Hematopoietic multipotent progenitor cell treated with erythropoietin and hydrocortisone succinate and interleukin-3 and kit ligand, for 15 days (in vitro differentiated cells): Measurements from ENCODE around the gene NEDD4L.
"Not testable (repeated sequence)": the region's sequence is repeated elsewhere in the genome, so short reads cannot be mapped to it uniquely, and the experiment has no call there.

Experiments used
- DNase-seq: peaks from one replicate; pipeline ENCODE4 v3.0.0-alpha.2; 2015; ENCODE audit warnings: low spot score

The NEDD4L gene

DNA sequence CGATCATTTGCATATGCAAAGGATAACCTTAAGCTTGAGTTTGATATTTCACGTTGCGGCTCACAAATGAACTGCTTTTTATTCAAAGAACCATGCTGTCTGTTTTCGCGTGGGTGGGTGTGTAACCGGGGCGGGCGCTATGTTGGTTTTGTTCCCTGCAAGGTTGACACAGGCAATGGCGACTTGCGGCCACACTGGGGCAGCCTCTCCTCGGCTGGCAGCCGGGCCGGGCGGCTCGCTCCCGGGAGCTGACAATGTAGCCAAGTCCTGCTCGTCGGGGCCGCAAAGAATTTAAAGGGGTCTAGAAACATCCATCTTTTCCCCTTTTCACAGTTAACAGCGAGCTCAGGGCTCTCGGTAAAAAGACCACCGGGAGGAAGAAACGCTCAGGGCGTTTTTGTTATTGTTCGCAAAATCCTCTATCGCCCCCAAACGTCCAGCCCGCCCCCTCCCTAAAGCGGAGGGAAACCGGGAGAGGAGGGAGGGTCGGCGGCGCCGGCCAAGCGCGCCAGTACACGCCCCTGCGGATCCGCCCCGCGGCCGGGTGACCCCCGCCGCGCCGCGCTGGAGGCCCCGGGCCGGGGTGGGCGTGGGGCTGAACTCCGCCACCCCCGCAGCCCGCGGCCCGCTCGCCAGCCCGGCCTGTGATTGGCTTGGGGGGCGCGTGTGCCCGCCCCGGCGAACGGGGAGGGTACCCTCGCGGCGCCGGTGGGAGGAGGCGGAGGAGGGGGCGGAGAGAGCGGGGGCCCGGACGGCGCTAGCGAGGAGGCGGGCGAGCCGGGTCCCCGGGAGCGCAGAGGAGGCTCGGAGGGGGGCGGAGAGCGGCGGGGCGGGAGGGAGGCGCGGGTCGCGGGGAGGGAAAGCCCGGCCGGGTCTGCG lies at the start of gene NEDD4L:
Gene NEDD4L, plus strand, starts transcription at position 736 of the 879 bp plus-strand sequence. CDS start 435 bp downstream, outside the sequence.
- DNase-seq, result peak; percentile 90

DNA sequence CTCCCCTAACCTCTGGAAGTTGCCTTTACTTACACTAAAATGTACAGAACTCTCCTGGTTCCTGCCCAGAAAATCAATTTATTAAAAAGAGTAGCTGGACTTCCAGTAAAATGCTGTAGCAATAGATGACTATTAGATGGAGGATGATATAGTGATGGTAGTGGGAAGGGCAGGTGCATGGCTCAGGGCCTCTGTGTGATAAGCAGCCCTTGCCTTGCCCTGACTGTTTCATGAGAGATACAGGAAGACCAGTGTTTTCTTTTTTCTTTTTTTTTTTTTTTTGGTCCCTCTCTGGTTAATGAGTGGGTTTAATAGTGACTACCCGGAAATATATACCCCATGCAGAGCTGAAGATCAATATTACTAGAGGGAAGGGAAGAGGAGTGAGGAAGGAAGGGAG lies 48.7 kb upstream of the NEDD4L start:
- peak; percentile 31 for DNase-seq

DNA sequence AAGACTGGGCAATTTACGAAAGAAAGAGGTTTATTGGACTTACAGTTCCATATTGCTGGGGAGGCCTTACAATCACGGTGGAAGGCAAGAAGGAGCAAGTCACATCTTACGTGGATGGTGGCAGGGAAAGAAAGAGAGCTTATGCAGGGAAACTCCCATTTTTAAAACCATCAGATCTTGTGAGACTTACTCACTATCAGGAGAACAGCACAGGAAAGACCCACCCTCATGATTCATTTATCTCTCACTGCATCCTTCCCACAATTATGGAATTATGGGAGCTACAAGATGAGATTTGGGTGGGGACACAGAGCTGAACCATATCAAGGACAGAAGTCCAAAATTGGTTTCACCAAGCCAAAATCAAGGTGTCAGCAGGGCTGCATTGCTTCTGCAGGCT lies 47.1 kb upstream of the NEDD4L start:
- DNase-seq, result not testable (repeated sequence)

DNA sequence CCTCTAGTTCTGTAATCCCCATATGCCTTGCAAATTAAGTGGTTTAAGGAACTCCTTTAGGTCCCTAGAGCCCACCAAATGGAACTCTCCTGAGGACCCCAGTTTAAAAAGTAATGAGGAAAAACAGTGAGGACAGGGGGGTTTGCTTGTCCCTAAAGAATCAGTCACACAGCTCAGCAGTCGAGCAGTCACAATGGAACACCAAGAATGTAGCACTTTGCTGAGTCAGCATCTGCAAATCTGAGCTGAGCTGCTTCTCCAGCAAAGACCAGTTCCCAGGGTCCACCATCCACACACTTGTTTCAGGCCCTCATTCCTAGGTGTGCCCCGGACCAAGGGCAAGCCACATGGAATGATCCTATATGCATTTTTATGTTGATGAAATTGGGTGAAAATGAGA lies 46.2 kb upstream of the NEDD4L start:
- DNase-seq, result no peak

DNA sequence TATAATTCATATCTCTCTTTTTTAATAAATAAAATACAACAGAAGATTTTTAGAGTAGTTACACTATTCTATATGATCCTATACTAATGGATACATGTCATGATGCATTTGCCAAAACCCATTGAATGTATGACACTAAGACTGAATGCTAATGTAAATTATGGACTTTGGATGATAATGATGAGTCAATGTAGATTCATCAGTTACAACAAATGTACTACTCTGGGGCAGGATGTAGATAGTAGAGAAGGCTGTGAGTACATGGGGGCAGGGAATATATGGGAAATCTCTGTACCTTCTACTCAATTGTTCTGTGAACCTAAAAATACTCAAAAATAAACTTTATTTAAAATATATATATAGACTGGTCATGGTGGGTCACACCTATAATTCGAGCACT lies 45.6 kb upstream of the NEDD4L start:
- no peak for DNase-seq

DNA sequence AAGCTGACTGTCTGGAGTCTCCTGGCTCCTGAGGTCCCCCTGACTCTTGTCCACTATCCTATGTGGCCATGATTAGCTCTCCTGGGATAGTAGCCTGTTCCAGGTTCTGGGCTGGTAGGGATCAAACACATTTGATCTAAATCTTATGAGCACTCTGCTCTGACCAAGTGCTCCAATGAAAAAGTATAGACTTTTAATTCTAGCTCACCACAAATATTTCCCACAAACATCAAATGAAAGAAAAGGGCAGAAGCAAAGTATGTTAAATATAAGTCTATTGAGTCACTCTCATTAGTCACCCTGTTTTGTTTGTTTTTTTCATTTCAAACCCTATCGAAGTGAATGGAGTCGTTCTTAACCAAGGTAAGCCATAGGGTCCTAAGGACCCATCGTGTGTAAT lies 39.7 kb upstream of the NEDD4L start:
- DNase-seq, result no peak

DNA sequence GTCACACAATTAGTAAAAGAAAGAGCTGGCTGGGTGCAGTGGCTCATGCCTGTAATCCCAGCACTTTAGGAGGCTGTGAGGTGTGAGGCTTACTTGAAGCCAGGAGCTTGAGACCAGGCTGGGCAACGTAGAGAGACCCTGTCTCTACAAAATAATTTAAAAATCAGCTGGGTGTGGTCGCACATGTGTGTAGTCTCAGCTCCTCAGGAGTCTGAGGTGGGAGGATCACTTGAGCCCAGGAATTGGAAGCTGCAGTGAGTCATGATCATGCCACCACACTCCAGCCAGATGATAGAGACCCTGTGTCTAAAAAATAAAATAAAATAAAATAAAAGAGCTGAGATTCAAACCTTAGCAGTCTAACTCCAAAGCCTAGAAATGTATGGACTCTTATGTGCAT lies 39.0 kb upstream of the NEDD4L start:
- DNase-seq, result no peak

DNA sequence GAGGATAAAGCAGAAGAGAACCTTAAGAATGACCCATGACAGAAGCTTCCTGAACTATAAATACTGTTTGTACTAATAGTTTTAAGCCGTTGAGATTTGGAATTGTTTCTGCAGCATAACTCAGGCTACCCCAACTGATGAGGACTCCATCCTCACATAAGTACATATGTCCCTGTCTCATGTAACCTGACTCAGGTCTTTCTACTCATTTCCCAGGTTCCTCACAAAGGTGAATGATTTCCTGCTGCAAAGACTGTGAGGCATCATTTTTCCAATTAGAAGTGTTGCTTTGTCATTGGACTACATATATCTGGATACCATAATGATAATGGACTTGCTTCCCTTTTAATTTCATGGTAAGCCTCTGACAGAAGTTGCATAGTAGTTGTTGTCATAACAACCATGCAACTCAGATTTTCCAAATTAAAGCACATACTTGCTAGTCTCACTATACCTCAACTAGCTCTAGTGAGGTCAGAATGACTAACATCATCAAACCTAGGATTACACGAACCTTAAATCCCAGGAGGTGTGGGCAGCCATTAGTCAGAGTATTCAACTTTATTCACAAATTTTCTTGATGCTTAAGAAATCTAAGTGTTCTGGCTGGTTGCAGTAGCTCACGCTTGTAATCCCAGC lies 38.0 kb upstream of the NEDD4L start:
- no peak for DNase-seq

DNA sequence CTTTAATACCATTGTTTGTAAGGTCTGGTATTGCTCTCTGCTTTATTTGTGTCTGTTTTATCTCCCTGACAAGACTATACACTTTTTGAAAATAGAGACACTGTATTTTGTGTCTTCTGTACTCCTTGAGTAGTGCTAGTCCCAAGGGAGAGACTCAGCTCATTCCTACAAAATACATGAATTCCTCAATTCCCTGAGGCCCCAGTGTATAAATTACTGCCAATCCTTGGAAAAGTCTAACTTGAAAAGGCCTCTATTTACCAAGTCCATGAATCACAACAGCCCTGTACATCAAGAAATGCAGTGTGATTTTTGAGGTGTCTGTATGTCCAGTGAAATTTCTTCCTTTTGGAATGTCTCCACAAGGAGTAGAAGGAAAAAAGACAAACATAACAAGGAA lies 34.9 kb upstream of the NEDD4L start:
- no peak for DNase-seq

DNA sequence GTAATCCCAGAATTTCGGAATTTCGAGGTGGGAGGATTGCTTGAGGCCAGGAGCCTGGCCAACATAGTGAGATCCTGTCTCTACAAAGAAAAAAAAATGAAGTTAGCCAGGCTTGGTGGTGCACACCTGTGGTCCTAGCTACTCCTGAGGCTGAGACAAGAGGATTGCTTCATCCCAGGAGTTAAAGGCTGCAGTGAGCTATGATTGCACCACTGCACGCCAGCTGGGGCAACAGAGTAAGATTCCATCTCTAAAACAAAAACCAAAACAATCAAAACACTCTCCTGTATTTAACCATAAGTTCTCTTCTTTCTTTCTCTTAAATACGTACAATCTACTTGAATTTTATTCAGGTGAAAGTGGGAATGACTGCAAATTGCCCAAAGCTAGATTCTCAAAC lies 33.8 kb upstream of the NEDD4L start:
- DNase-seq, result no peak

DNA sequence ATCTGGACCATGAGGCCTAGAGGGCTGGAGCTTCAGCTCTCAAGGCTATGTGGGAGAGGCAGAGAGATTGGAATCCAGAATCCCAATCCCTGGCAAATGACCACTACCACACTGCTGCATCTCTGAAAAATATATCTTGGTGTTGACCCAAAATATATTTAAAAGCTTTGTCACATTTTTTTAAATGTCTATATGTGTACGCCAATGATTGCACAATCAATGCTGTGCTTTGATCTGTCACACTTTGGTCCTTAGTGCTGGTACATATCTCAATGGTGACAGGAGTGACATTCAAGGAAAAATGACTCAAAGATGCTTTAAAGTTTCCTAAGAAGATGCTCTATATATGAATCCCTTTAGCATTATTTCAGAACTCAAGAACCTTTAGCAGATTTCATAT lies 31.7 kb upstream of the NEDD4L start:
- no peak for DNase-seq

DNA sequence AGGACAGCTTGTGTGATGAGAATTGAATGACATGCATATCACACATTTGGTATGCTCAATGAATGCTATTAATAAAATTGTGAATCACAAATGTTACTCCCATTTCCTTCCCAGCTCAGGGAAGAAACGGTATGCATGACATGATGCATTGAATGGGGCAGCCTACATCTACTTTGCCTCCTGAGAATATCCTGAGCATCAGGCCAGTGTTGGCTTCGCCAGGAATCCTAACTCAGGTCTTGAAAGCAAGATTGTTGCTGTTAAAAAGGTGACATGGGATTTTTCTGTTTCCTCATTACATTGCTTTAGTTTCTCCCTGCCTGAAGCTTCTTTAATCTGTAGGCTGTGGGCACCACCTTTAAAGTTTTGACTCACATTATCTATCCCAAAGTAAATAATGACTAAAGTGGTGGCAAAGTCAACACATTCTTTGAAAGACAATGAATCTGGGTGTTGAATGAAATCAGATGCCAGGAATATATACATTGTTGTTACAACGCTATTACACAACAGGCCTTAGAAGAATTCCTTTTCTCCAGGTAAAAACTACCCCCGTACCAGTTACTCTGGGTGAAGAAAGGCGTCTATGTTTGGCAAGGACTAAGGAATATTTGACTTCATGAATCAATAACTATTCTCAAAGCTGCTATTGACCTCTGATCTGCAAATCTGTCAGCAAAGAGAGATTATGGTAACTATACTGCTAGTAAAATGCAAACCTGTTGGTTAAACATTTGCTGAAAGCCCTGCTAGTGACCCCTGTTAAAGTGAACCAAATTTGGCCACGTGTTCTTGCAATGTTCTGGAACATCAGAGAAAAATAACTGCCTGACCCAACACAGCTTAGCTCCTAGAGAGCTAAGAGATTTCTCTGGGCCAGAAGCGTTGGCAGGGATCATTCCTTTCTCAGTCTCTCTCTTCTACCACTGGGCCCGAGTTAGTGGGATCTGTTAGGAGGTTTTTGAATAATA lies 30.5 kb upstream of the NEDD4L start:
- no peak for DNase-seq

DNA sequence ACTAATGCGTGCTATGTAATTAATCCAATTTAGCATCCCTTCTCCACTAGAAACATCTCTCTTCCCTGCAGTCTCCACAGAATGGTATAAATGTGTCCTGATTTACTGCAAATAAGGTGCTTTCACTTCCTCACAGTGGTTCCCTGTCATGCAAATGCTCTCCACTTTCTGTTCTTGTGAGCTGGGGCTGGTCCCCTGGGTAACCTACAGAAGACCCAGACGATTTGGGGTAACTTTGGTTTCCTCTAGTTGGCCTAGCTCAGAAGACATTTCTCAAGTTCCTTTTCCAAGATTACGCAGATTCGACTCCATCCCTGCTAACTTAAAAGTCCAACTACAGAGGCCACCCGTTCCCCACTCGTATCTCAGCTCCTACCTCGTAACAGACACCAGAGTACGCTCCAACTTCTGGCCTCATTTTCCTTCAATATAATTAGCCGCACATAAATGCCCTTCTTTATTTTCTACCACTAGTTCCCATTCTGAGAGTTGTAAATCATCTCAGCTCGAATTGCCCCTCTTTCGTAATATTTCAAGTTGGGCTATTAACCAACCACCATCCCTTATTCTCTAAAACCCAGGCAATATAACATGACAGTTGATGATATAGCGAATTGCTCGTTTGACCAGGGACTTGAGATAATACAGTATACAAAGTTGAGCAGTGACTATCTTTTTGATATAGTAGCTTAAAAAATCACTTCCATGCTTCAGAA lies 28.8 kb upstream of the NEDD4L start:
- no peak for DNase-seq

DNA sequence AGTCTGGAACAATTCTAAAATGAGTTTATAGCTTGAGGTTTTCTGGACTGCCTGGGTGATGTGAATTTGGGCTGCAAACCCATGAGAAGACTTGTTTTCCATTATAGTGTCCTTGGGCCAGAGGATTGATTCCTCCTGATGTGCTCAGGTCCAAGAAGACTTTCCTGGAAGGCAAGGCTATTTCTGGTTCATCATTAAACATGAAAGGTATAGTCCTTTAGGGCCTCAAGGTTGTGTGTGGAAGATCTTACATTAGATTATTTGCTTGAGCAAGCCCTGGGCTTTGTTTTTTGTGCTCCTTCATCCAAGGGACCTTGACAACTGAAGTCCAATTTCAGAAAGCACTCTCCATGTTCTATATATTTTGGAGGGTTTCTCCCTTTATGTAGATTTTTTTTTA lies 26.8 kb upstream of the NEDD4L start:
- DNase-seq, result no peak

DNA sequence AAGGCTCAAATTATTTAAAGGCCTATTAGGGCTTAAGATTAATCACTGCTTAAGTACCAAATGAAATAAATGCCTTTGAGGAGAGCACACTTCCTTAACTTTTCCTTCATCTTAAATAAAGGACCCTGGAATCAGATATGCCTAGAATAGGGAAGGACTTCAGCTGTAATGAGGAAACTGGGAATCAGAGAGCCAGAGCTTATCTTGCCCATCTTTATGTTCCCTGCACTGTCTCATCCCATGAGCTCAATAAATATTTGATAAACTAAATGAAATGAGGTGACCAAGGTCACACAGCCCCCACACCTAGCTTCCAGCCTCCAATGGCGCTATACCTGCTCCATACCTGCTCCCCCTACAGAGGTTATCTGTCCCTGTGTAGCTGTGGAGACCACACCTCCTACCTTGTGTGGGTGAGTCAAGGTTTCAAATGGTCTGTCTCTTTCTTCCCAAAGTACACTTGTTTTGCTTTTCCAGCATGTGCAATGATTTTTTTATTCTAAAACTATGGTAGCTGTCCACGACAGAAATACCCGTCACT lies 23.4 kb upstream of the NEDD4L start:
- DNase-seq, result no peak

DNA sequence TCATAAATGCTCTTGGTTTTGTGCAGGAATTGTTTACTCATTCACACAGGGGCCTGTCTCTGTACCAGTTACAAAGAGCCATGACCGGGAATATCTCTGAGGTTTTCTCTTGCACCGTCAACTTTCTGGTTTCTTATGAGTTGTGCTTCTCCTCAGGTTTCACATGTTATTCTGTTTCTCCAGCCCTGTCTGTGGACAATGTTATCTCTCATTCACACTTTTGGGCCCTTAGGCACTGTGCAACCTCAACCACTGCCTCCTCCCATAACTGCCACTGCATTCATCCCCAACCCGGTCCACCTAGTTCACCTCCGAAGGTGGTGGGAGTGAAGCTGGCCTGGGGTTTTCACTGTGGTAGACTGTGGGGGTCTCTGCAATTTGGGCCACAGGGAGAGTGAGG lies 22.5 kb upstream of the NEDD4L start:
- no peak for DNase-seq

DNA sequence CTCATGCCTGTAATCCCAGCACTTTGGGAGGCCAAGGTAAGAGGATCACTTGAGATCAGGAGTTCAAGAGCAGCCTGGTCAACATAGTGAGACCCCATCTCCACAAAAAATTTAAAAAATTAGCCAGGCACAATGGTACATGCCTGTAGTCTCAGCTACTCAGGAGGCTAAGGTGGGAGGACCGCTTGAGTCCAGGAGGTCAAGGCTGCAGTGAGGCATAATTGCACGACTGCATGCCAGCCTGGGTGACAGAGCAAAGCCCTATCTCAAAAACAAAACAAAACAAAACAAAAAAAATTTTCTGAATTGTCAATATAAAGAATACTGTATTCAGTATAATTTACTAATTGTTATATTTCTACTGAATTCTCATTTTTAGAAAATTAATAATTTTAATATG lies 20.9 kb upstream of the NEDD4L start:
- DNase-seq, result no peak

DNA sequence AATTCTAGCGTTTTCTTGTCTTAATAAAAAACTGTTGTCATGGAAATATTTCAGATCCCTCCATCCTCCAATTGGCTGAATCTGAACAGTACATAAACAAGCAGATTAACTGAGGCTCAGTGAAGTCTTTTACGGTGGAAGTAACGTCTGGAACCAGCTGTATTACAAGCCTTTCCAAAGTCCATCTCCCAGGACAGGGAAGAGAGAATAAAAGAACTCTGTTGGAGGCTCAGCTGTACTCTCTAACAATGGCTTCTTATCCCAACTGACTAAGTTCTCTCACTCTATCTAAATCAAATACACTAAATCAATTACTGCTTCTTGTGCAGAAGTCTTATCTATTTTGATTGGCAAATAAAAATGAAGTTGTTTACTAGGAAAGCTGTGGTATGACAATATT lies 19.9 kb upstream of the NEDD4L start:
- DNase-seq, result no peak

DNA sequence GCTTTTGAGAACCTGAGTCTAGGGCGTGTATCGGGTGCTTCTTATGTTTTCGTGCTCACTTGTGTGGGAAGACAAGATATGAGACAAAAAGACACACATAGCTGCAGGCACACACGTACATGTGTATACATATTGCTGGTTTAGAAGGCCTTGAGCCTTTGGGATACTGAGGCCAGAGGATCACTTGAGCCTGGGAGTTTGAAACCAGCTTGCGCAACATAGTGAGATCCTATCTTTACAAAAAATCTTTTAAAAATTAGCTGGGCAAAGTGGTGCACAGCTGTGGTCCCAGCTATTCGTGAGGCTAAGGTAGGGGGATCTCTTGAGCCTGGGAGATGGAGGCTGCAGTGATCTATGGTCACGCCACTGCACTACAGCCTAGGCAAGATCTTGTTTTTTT lies 18.8 kb upstream of the NEDD4L start:
- no peak for DNase-seq

DNA sequence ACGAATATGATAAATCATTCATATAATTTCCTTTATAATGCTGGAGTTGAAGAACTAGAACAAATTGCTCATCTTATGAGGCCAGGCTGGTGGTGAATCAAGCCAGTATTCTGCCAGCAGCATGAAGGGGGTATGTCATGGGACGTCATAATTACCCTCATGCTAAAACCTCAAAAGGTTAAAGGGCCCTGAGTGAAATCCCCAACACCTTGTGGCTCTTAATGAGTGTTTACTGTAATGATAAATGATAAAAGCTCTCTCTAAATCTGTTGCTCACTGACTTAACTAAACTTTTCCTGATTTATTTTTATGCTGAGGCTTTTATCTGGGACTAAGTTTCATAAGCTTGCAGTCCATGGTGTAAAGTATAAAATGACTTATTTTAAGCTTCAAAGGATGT lies 18.3 kb upstream of the NEDD4L start:
- no peak for DNase-seq

DNA sequence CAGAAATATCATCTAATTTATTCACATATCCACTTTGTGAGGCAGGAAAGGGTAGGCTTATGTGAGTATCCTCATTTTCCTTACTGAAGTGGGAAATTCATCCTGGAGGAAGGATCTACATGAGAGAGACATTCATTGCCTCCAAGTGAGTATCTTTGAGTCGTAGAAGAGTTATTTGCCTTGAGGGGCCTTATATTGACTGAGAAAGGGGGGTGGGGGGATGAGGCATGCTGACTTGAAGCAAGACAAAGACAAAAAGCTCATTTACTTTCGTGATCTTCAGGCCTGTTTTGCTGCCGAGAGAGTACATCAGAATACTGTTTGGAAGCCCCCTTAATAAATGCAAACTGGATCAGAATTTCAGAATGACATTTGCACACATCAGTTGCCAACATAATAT lies 17.6 kb upstream of the NEDD4L start:
- DNase-seq, result no peak

DNA sequence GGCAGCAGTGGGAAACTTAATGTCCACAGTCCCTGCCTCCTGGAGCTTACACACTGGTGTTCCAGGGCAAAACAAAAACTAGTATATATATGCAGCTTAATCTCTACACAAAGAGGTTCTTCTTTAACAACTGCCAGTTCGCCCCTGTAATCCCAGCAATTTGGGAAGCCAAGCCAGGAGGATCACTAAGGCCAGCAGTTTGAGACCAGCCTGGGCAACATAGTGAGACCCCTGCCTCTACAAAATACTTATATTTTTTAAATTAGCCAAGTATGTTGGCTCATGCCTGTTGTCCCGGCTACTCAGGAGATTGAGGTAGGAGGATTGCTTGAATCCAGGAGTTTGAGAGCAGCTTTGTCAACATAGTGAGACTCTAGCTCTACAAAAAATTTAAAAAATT lies 17.2 kb upstream of the NEDD4L start:
- DNase-seq, result no peak
